Panc1 (cell line): ENCODE results near the gene PCLO. TPM values are rescaled to one million over a fixed set of nuclear protein-coding genes. Genes with fewer than 3 reads are reported as not detected.

Experiments used
- ATAC-seq: fragments of 200-7000 bp; cut with Tn5 transposase; 2 replicates; pipeline ENCODE4 v1.9.1; 2020; ENCODE audit warnings: mild to moderate bottlenecking, moderate library complexity
- BruUV-seq: library from RNA; stranded (reverse); fragments of 400-500 nt; replicated peaks from 2 replicates; lab custom pipeline; 2021; lab: Mats Ljungman, UMichigan
- CTCF ChIA-PET: fragments of 300-600 bp; sonication (Branson Sonifier 250); formaldehyde crosslinking; loops from one replicate; lab custom pipeline; 2022; ENCODE audit warnings: antibody characterized with exemption; lab: Charles Lee
- POLR2A ChIA-PET: fragments of 300-600 bp; sonication (Branson Sonifier 250); formaldehyde crosslinking; loops from one replicate; lab custom pipeline; 2022; ENCODE audit warnings: antibody characterized with exemption; lab: Charles Lee
- DNase-seq: peaks from one replicate; pipeline ENCODE4 v3.0.0-alpha.2; 2010; ENCODE audit warnings: low read depth, low spot score
- H3K27ac ChIP-seq: 2 replicates; pipeline ENCODE4 v1.5.1; 2011; ENCODE audit warnings: mild to moderate bottlenecking, low read length, inconsistent platforms
- H3K27me3 ChIP-seq: fragments of 200-500 bp; sonication (Bioruptor generic); 2 replicates; pipeline ENCODE4 v1.6.0; 2014; ENCODE audit warnings: low read length, inconsistent platforms; ENCODE audit not compliant: control insufficient read depth, insufficient read depth
- H3K36me3 ChIP-seq: fragments of 200-500 bp; sonication (Bioruptor generic); 2 replicates; pipeline ENCODE4 v1.5.1; 2014; ENCODE audit warnings: inconsistent platforms, mild to moderate bottlenecking, low read length, moderate library complexity; ENCODE audit not compliant: control insufficient read depth, insufficient read depth
- H3K4me1 ChIP-seq: 2 replicates; pipeline ENCODE4 v1.5.1; 2011; ENCODE audit warnings: inconsistent platforms, mild to moderate bottlenecking, low read length, moderate library complexity; ENCODE audit not compliant: control insufficient read depth, insufficient read depth
- H3K4me3 ChIP-seq, 2 experiments: 2 replicates each; pipeline ENCODE4 v1.5.1; 2011 to 2012; ENCODE audit warnings: low read depth in 2 of 2, low read length in 2 of 2, mild to moderate bottlenecking in 2 of 2, inconsistent platforms in 1 of 2, moderate library complexity in 1 of 2
- H3K9me3 ChIP-seq: fragments of 200-500 bp; sonication (Bioruptor generic); 2 replicates; pipeline ENCODE4 v1.5.1; 2014; ENCODE audit warnings: low read depth, mild to moderate bottlenecking, inconsistent platforms, low read length, moderate library complexity; ENCODE audit not compliant: control insufficient read depth, insufficient read depth
- CTCF ChIP-seq: fragments of 450-650 bp; IDR thresholded peaks from 2 replicates; pipeline ENCODE4 v1.5.1; 2017; ENCODE audit warnings: mild to moderate bottlenecking
- POLR2AphosphoS5 ChIP-seq: IDR thresholded peaks from 2 replicates; pipeline ENCODE4 v1.6.1; 2012; ENCODE audit warnings: mild to moderate bottlenecking, low read depth, low read length, moderate library complexity
- REST ChIP-seq, 2 experiments: IDR thresholded peaks; 2 replicates each; pipeline ENCODE4 v1.6.1; 2011 to 2012; ENCODE audit warnings: low read depth in 2 of 2, control low read depth in 1 of 2, low read length in 1 of 2, mild to moderate bottlenecking in 1 of 2, moderate library complexity in 1 of 2; ENCODE audit not compliant: insufficient read depth in 1 of 2
- SIN3A ChIP-seq: IDR thresholded peaks from 2 replicates; pipeline ENCODE4 v1.6.1; 2012; ENCODE audit warnings: low read depth, mild to moderate bottlenecking, low read length, moderate library complexity, borderline replicate concordance; ENCODE audit not compliant: insufficient read depth
- TCF7L2 ChIP-seq: IDR thresholded peaks from 2 replicates; pipeline ENCODE4 v1.6.1; 2011; ENCODE audit warnings: mild to moderate bottlenecking, low read depth, low read length, inconsistent platforms
- in situ Hi-C: cut with HindIII; loops from 2 replicates; pipeline ENCODE4 v1.10.0; 2016; ENCODE audit warnings: low sequenced_read_pairs, low pct_unique_long_range_greater_than_20kb
- intact Hi-C: fragments of 100-400 bp; cut with micrococcal nuclease; formaldehyde crosslinking; loops from one replicate; pipeline ENCODE4 v1.10.0; 2022; ENCODE audit not compliant: unreplicated experiment
- total RNA-seq: library from RNA; stranded (reverse); gene quantifications from one replicate; pipeline ENCODE4 v1.2.1, GENCODE V29; 2021; ENCODE audit not compliant: unreplicated experiment

Gene PCLO
- total RNA-seq, 1 experiment from 2014 or later, result 1.1 TPM

- no peak overlapping the region for H3K4me3 ChIP-seq
- TF ChIP-seq TCF7L2, result no peak
- TF ChIP-seq CTCF, result no peak
- no peak for TF ChIP-seq REST (IDR thresholded peaks at IDR 0.05; ENCODE audit: insufficient read depth in 1 of 2, low read depth in 2 of 2, low read length in 1 of 2)
- TF ChIP-seq POLR2AphosphoS5, result no peak
- TF ChIP-seq SIN3A, result no peak
- BruUV-seq, result no TSS peak
- CTCF ChIA-PET, result no interaction called here
- H3K27ac ChIP-seq, result no peak overlapping the region
- no peak for ATAC-seq
- no peaks in the 10 kb centered on the region for H3K9me3 ChIP-seq
- no peaks in the 10 kb centered on the region for H3K27me3 ChIP-seq
- in situ Hi-C loops (no loop called here), intact Hi-C loops (no loop called here)
- H3K36me3 ChIP-seq, result no peaks in the 10 kb centered on the region
- H3K4me1 ChIP-seq, result no peaks in the 10 kb centered on the region
- DNase-seq, result no peak
- POLR2A ChIA-PET, result no interaction called here
Measured at GRCh38 chr7:83173664-83174063, 11.0 kb upstream of the PCLO start.

DNA sequence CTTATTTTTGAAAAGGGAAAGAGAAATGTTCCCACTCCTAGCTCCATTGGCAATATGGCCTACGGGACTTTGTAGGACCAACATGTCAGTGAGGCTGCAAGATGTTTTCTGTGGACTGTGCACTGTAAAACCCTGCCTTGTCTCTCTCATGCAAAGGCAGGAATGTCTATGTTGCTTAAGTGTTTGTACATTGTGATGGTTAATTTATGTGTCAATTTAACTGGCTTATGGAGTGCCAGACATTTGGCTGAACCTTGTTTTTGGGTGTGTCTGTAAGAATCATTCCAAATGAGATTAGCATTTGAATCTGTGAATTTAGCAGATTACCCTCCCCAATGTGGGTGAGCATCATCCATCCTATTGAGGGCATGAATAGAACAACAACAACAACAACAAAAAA, 4.1 kb upstream of the PCLO start:
- Histone ChIP-seq H3K36me3 (no peaks in the 10 kb centered on the region; the same call in 1 of the 2 replicates), H3K4me3 (no peak overlapping the region), H3K27ac (no peak overlapping the region), H3K9me3 (no peaks in the 10 kb centered on the region), H3K4me1 (no peaks in the 10 kb centered on the region), H3K27me3 (peaks cover 1% of the 10 kb centered on the region)
- no peak for TF ChIP-seq SIN3A
- no peak for TF ChIP-seq POLR2AphosphoS5
- TF ChIP-seq CTCF, result no peak
- intact Hi-C loops (loop anchor here (10.0 kb wide), 1 partner anchor 352 kb away; no protein-coding TSS in a partner anchor), in situ Hi-C loops (no loop called here)
- ATAC-seq (no peak), DNase-seq (no peak)
- ChIA-PET CTCF (no interaction called here), POLR2A (no interaction called here)
- BruUV-seq, result no TSS peak
